Peyer's patch (tissue), 4 donors: ENCODE results near the gene PRPF4. TPM values are rescaled to one million over a fixed set of nuclear protein-coding genes. Genes with fewer than 3 reads are reported as not detected.

Experiments used
- DNase-seq, 3 donors: peaks; one replicate each; pipeline ENCODE4 v3.0.0-alpha.2; 2017 to 2019
- H3K27ac ChIP-seq, 4 donors: fragments of 200-600 bp; sonication (generic); one replicate each; pipeline ENCODE4 v1.5.1; 2016 to 2019
- H3K27me3 ChIP-seq, 2 donors: fragments of 200-600 bp; sonication (generic); one replicate each; pipeline ENCODE4 v1.5.1; 2019
- H3K36me3 ChIP-seq, 3 donors: fragments of 200-600 bp; sonication (generic); one replicate each; pipeline ENCODE4 v1.5.1; 2016 to 2019
- H3K4me1 ChIP-seq, 4 donors: fragments of 200-600 bp; sonication (generic); one replicate each; pipeline ENCODE4 v1.5.1; 2016 to 2019
- H3K4me3 ChIP-seq, 4 donors: fragments of 200-600 bp; sonication (generic); 1 replicate in 3 of 4; 2 replicates in 1 of 4; pipeline ENCODE4 v1.5.1; 2016 to 2019; ENCODE audit warnings: mild to moderate bottlenecking in 1 of 4
- H3K9me3 ChIP-seq, 4 donors: fragments of 200-600 bp; sonication (generic); one replicate each; pipeline ENCODE4 v1.5.1; 2016 to 2019; ENCODE audit warnings: mild to moderate bottlenecking in 1 of 4
- POLR2A ChIP-seq, 2 donors: fragments of 450-650 bp; IDR thresholded peaks; one replicate each; pipeline ENCODE4 v1.5.1; 2017; ENCODE audit warnings: antibody characterized with exemption in 2 of 2, mild to moderate bottlenecking in 2 of 2, moderate library complexity in 2 of 2
- total RNA-seq, 4 donors: library from RNA; depleted of rRNA; stranded (reverse); fragments of >200 nt; gene quantifications; one replicate each; pipeline ENCODE4 v1.1.0, GENCODE V29; 2016
- TF ChIP-seq, protein P1 (sequence below), 6 experiments: fragments of 450-650 bp in 4 of 6; fragments of 200-600 bp in 2 of 6; sonication (generic) in 1 of 6; IDR thresholded peaks; one replicate each; pipeline ENCODE4 v1.5.1; 2017 to 2019; ENCODE audit warnings: antibody characterized with exemption in 6 of 6, mild to moderate bottlenecking in 3 of 6, moderate library complexity in 1 of 6

The PRPF4 gene
- total RNA-seq, 4 donors from 2014 or later: 11.4 to 33.0 (median 19.5) TPM

GRCh38 chr9:113269355-113269754 lies 6.1 kb upstream of the PRPF4 start:
- Histone ChIP-seq H3K4me1 (no peaks in the 10 kb centered on the region), H3K9me3 (no peaks in the 10 kb centered on the region), H3K27ac (no peak overlapping the region), H3K4me3 (no peak overlapping the region), H3K27me3 (no peaks in the 10 kb centered on the region), H3K36me3 (peaks cover 0 to 58% (median 0%) of the 10 kb centered on the region in 3 donors)
- DNase-seq: no peak
- no peak for TF ChIP-seq POLR2A (IDR thresholded peaks at IDR 0.05)
- TF ChIP-seq, protein P1, sequence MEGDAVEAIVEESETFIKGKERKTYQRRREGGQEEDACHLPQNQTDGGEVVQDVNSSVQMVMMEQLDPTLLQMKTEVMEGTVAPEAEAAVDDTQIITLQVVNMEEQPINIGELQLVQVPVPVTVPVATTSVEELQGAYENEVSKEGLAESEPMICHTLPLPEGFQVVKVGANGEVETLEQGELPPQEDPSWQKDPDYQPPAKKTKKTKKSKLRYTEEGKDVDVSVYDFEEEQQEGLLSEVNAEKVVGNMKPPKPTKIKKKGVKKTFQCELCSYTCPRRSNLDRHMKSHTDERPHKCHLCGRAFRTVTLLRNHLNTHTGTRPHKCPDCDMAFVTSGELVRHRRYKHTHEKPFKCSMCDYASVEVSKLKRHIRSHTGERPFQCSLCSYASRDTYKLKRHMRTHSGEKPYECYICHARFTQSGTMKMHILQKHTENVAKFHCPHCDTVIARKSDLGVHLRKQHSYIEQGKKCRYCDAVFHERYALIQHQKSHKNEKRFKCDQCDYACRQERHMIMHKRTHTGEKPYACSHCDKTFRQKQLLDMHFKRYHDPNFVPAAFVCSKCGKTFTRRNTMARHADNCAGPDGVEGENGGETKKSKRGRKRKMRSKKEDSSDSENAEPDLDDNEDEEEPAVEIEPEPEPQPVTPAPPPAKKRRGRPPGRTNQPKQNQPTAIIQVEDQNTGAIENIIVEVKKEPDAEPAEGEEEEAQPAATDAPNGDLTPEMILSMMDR (IDR thresholded peaks at IDR 0.05): no peak

DNA sequence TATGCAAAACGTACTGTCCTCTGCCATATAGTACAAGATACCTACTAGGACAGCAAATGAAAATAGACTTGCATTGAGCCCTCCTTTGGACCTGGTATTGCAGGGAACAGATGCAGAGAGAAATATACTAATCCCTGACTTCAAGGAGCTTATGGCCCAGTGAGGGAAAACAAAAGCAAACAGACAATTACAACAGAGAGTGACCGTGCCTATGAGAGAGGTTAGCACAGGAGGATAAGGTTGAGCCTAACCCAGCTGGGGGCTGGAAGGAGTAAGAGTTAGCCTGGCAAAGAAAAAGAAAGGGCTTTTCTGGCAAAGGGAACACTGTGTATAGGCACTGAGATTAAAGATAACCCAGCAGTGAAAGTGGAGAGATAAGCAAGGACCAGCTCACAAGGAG lies 5.6 kb upstream of the PRPF4 start:
- Histone ChIP-seq H3K27ac (no peak overlapping the region), H3K4me1 (no peaks in the 10 kb centered on the region), H3K9me3 (no peaks in the 10 kb centered on the region), H3K4me3 (no peak overlapping the region), H3K36me3 (peaks cover 0 to 58% (median 0%) of the 10 kb centered on the region in 3 donors), H3K27me3 (no peaks in the 10 kb centered on the region)
- DNase-seq: no peak
- TF ChIP-seq, protein P1 (IDR thresholded peaks at IDR 0.05): no peak
- no peak for TF ChIP-seq POLR2A (IDR thresholded peaks at IDR 0.05)

DNA sequence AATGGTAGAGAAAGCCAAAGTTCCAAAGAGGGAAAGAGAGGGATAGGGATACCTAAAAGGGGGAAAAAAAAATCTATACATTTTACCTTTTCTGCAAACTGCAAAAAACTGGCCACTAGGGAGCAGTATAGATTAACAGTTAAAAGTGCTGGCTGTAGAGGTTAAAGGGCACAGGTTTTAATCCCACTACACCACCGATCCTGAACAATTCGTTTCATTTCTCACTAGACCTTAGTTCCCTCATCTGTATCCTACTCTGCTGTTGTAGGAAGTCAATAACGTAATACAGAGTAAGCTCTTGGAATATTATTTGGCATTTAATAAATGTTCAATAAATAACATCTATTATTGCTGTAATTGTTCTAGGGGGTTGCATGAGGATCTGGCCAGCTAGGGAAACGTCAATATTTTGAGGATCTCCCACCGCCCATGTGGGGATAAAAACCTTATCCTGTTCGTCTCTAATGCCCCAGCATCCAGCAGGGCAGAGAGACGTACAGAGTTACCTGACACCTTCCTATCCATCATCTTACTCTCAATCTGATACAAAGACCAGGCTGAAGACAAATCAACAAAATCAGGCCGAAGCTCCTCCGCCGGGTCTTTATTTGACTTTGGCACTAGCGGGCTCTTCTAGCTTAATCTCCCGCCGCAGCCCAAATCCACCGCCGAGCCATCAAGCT lies 843 bp upstream of the PRPF4 start:
- DNase-seq: no peak

DNA sequence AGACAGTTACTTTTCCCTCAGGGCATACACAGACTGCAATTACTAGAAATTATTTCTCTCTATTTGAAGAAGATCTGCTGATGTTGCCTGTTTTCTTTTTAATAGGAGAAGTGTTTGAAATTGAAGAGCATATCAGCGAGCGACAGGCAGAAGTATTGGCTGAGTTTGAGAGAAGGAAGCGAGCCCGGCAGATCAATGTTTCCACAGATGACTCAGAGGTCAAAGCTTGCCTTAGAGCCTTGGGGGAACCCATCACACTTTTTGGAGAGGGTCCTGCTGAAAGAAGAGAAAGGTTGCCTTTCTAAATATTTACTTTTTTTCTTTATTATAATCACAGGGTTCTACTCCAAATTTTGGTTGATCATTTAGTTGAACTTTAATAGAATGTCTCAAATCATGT lies 3.4 kb downstream of the PRPF4 start:
- Histone ChIP-seq H3K4me1 (peaks cover 0 to 16% (median 0%) of the 10 kb centered on the region in 4 donors), H3K4me3 (no peak overlapping the region), H3K27ac (no peak overlapping the region), H3K36me3 (peaks cover 0 to 57% (median 0%) of the 10 kb centered on the region in 3 donors), H3K27me3 (no peaks in the 10 kb centered on the region), H3K9me3 (no peaks in the 10 kb centered on the region)
- TF ChIP-seq, protein P1 (IDR thresholded peaks at IDR 0.05): no peak
- no peak for TF ChIP-seq POLR2A (IDR thresholded peaks at IDR 0.05)
- DNase-seq: no peak

More for the DNA sequence above, 843 bp upstream of the PRPF4 start:
- peak overlapping the region; percentile 72 to 85 (median 78) for H3K4me3 ChIP-seq
- H3K4me1 ChIP-seq: peaks cover 0 to 16% (median 0%) of the 10 kb centered on the region in 4 donors
- no peak for TF ChIP-seq POLR2A (IDR thresholded peaks at IDR 0.05)
- TF ChIP-seq, protein P1 (IDR thresholded peaks at IDR 0.05): peak; percentile 72 to 86 (median 83)
- H3K36me3 ChIP-seq: peaks cover 0 to 50% (median 0%) of the 10 kb centered on the region in 3 donors
- H3K27me3 ChIP-seq: no peaks in the 10 kb centered on the region
- no peaks in the 10 kb centered on the region for H3K9me3 ChIP-seq
- peak overlapping the region; percentile 79 to 95 (median 90) for H3K27ac ChIP-seq

DNA sequence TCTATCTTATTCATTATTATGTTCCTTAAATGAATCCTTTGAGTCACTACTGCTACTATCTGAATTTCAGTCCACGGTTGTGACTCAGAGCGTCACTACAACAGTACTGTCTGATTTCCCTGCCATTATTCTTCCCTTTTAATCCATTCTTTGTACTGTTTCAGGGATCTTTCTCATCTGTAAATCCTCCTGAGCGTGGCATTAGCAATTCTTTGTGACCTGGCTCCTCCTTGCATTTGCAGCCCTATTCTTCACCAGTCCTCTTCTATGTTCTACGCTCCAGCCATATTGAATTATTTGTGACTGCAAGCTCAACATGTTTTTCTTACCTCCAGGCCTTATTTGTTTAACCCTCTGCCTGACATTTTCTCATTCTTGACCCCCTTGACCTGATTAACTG lies 5.9 kb downstream of the PRPF4 start:
- H3K27ac ChIP-seq: no peak overlapping the region
- TF ChIP-seq POLR2A (IDR thresholded peaks at IDR 0.05): no peak
- H3K4me1 ChIP-seq: peaks cover 0 to 13% (median 0%) of the 10 kb centered on the region in 4 donors
- H3K27me3 ChIP-seq: no peaks in the 10 kb centered on the region
- no peak for DNase-seq
- H3K4me3 ChIP-seq: no peak overlapping the region
- H3K9me3 ChIP-seq: no peaks in the 10 kb centered on the region
- H3K36me3 ChIP-seq: peaks cover 0 to 81% (median 0%) of the 10 kb centered on the region in 3 donors

GRCh38 chr9:113289091-113289490 lies 13.6 kb downstream of the PRPF4 start:
- H3K9me3 ChIP-seq: no peaks in the 10 kb centered on the region
- H3K27me3 ChIP-seq: no peaks in the 10 kb centered on the region
- H3K4me1 ChIP-seq: peaks cover 0 to 16% (median 0%) of the 10 kb centered on the region in 4 donors
- peak overlapping the region in 1 of 4 donors; percentile 58 for H3K27ac ChIP-seq
- DNase-seq: peak in 1 of 3 donors; percentile 75
- H3K36me3 ChIP-seq: peaks cover 0 to 93% (median 0%) of the 10 kb centered on the region in 3 donors
- no peak for TF ChIP-seq POLR2A (IDR thresholded peaks at IDR 0.05)
- TF ChIP-seq, protein P1 (IDR thresholded peaks at IDR 0.05): no peak
- H3K4me3 ChIP-seq: no peak overlapping the region
